ENCODE results near the gene TPM4.

TPM4 gene

GRCh38 chr19:16076154-16076957 lies at the start of gene TPM4:
Gene TPM4, plus strand, starts transcription at chr19:16076495. Its CDS starts 71 bp downstream, at chr19:16076566.
- DNase-seq, result peak in 57 of 58 donors; percentile 32 to 94 (median 73)

- DNase-seq, result peak in 3 of 58 donors; percentile 3 to 26 (median 5)
Measured at GRCh38 chr19:16026756-16027155, 49.5 kb upstream of the TPM4 start.

GRCh38 chr19:16027528-16027927 lies 48.8 kb upstream of the TPM4 start:
- no peak for DNase-seq

GRCh38 chr19:16030155-16030554 lies 46.1 kb upstream of the TPM4 start:
- DNase-seq, result peak in 1 of 58 donors; percentile 2

- no peak for DNase-seq
Measured at GRCh38 chr19:16030964-16031871, 45.1 kb upstream of the TPM4 start.

- no peak for DNase-seq
Measured at GRCh38 chr19:16031872-16032200, 44.5 kb upstream of the TPM4 start.

GRCh38 chr19:16032509-16033135 lies 43.7 kb upstream of the TPM4 start:
- DNase-seq, result no peak

GRCh38 chr19:16033136-16033530 lies 43.2 kb upstream of the TPM4 start:
- DNase-seq, result no peak

GRCh38 chr19:16033721-16034120 lies 42.6 kb upstream of the TPM4 start:
- DNase-seq, result no peak

- DNase-seq, result no peak
Measured at GRCh38 chr19:16034180-16034579, 42.1 kb upstream of the TPM4 start.

GRCh38 chr19:16034958-16035560 lies 41.2 kb upstream of the TPM4 start:
- no peak for DNase-seq

- DNase-seq, result no peak
Measured at GRCh38 chr19:16035601-16036297, 40.5 kb upstream of the TPM4 start.

- DNase-seq, result no peak
Measured at GRCh38 chr19:16036397-16036925, 39.8 kb upstream of the TPM4 start.

GRCh38 chr19:16036941-16037340 lies 39.4 kb upstream of the TPM4 start:
- no peak for DNase-seq

- DNase-seq, result no peak
Measured at GRCh38 chr19:16037424-16038195, 38.7 kb upstream of the TPM4 start.

- DNase-seq, result no peak
Measured at GRCh38 chr19:16038196-16038695, 38.0 kb upstream of the TPM4 start.

GRCh38 chr19:16039081-16039480 lies 37.2 kb upstream of the TPM4 start:
- DNase-seq, result no peak

- no peak for DNase-seq
Measured at GRCh38 chr19:16039545-16039944, 36.8 kb upstream of the TPM4 start.

GRCh38 chr19:16040642-16041041 lies 35.7 kb upstream of the TPM4 start:
- no peak for DNase-seq

Data from anterior cingulate cortex (tissue), 58 donors.